Duodenal mucosa (tissue), 2 donors: ENCODE results near the gene IMPA2.

Experiments
- H3K27ac ChIP-seq: one replicate; pipeline ENCODE4 v1.7.0; 2013; ENCODE audit warnings: low read depth, low read length
- H3K27me3 ChIP-seq, 2 donors: one replicate each; pipeline ENCODE4 v1.7.0; 2013; ENCODE audit warnings: low read length in 2 of 2, control low read depth in 1 of 2; ENCODE audit not compliant: insufficient read depth in 2 of 2, control insufficient read depth in 1 of 2
- H3K36me3 ChIP-seq, 2 donors: one replicate each; pipeline ENCODE4 v1.7.0; 2013; ENCODE audit warnings: low read length in 2 of 2, control low read depth in 1 of 2; ENCODE audit not compliant: insufficient read depth in 2 of 2, control insufficient read depth in 1 of 2
- H3K4me1 ChIP-seq, 2 donors: one replicate each; pipeline ENCODE4 v1.7.0; 2013; ENCODE audit warnings: low read length in 2 of 2, control low read depth in 1 of 2; ENCODE audit not compliant: insufficient read depth in 2 of 2, control insufficient read depth in 1 of 2
- H3K4me3 ChIP-seq, 2 donors: one replicate each; pipeline ENCODE4 v1.7.0; 2013; ENCODE audit warnings: low read length in 2 of 2, low read depth in 1 of 2
- H3K9ac ChIP-seq, 2 donors: one replicate each; pipeline ENCODE4 v1.7.0; 2013; ENCODE audit warnings: low read length in 2 of 2, low read depth in 1 of 2
- H3K9me3 ChIP-seq, 2 donors: one replicate each; pipeline ENCODE4 v1.7.0; 2013; ENCODE audit warnings: low read length in 2 of 2, control low read depth in 1 of 2; ENCODE audit not compliant: control insufficient read depth in 1 of 2

Gene IMPA2

DNA sequence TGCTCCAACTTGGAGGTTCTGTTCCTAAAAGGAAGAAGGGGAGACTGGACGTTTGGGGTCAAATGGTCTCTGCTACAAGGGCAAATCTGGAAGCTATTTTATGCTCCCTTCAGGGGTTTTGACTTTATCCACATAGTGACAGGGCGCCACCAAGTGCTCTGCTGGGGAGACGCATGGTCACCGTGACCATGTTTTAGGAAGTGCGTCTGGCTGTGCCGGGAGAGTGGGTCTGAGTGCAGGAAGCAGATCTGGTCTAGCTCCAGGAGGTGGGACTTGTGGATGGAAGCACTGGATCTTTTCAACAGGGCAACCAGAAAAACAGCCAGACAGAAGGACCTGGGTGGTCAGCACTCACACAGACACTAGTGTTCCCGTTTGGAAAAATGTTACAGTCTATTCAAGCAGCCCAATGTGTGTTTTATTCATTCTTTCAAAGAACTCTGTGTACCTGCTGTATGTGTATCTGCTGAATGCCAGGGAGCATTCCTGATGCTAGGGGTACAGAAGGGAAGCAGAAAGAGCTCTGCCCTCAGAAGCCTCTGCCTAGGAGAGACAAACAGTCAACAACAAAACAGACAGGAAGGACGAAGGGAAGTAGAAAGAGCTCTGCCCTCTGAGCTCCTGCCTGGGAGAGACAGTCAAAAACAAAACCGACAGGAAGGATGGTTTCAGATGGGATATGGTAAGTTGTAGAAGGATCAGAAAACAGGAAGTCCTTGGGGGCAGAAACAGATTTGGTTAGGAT, 14.3 kb downstream of the IMPA2 start:
- peaks cover 3 to 10% of the 10 kb centered on the region in 2 donors for H3K36me3 ChIP-seq
- H3K27me3 ChIP-seq: no peaks in the 10 kb centered on the region
- peaks cover 17 to 25% of the 10 kb centered on the region in 2 donors for H3K4me1 ChIP-seq
- peak overlapping the region in 1 of 2 donors; percentile 23 for H3K4me3 ChIP-seq
- no peak overlapping the region for H3K27ac ChIP-seq
- peak overlapping the region; percentile 14 to 20 for H3K9ac ChIP-seq
- H3K9me3 ChIP-seq: no peaks in the 10 kb centered on the region

DNA sequence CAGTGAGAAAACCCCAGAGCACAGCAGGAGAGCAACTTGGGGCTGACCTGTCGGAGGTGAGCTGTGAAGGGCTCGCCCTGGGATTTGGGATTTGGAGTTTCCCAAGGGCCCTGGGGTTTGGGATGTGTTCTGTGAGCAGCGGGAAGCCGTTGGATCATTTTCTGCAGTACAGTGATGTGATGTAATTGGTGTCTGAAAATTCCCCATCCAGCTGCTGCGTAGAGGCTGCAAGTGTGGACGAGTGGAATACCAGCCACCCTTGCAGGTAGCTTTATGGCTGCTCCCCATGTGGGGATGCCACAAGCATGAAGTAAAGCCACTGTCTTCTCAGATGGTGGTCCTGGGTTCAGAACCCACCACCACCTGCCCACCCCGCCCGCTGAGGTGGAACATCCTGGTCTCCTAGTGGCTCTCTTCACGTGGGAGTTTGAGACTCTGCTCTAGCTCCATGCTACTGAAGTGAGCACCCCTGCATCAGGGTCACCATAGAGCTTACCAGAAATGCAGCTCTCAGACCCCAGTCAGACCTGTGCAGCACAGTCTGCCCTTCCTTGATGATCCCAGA, 15.0 kb downstream of the IMPA2 start:
- no peak overlapping the region for H3K27ac ChIP-seq
- H3K9me3 ChIP-seq: no peaks in the 10 kb centered on the region
- H3K9ac ChIP-seq: no peak overlapping the region
- H3K4me3 ChIP-seq: peak overlapping the region in 1 of 2 donors; percentile 23
- no peaks in the 10 kb centered on the region for H3K27me3 ChIP-seq
- peaks cover 17 to 29% of the 10 kb centered on the region in 2 donors for H3K4me1 ChIP-seq
- H3K36me3 ChIP-seq: peaks cover 3 to 10% of the 10 kb centered on the region in 2 donors

DNA sequence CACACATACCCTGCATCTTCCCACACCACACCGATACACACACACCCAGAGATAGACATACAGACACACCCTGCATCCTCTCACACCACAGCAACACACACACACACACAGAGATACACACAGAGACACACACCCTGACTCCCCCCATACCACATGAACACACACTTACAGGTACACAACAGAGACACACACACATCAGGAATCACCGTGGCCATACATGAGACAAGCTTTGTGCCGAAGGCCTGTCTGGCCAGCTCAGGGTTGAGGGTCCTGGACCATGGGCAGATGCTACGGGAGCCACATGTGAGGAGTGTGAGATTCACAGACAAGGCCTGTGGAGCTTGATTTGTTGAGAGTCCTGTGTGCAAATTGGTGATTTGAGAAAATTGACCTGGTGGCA, 15.6 kb downstream of the IMPA2 start:
- Histone ChIP-seq H3K27ac (no peak overlapping the region), H3K9me3 (no peaks in the 10 kb centered on the region), H3K36me3 (peaks cover 3 to 10% of the 10 kb centered on the region in 2 donors), H3K4me3 (no peak overlapping the region), H3K9ac (no peak overlapping the region), H3K27me3 (no peaks in the 10 kb centered on the region), H3K4me1 (peaks cover 17 to 35% of the 10 kb centered on the region in 2 donors)

DNA sequence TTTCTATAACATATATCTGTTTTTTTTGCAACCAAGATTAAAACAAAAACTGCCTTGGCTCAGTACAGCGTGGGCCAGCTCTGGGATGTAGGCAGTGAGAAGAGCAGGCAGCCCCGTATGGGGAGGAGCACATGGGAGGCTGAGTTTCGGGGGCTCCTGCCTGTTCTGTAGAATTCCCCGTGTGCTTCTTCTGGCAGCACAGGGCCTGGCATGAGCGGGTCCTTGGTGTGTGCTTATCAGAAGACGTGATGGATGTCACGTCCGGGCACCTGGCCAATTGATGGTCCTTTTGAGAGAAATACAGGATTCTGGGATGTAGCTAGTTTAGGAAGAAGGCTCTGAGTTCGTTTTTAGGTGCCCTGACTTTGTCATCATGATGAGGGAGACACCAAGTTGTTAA, 16.2 kb downstream of the IMPA2 start:
- H3K9ac ChIP-seq: no peak overlapping the region
- peaks cover 17 to 35% of the 10 kb centered on the region in 2 donors for H3K4me1 ChIP-seq
- peaks cover 3 to 10% of the 10 kb centered on the region in 2 donors for H3K36me3 ChIP-seq
- no peak overlapping the region for H3K4me3 ChIP-seq
- H3K9me3 ChIP-seq: no peaks in the 10 kb centered on the region
- no peak overlapping the region for H3K27ac ChIP-seq
- H3K27me3 ChIP-seq: no peaks in the 10 kb centered on the region

DNA sequence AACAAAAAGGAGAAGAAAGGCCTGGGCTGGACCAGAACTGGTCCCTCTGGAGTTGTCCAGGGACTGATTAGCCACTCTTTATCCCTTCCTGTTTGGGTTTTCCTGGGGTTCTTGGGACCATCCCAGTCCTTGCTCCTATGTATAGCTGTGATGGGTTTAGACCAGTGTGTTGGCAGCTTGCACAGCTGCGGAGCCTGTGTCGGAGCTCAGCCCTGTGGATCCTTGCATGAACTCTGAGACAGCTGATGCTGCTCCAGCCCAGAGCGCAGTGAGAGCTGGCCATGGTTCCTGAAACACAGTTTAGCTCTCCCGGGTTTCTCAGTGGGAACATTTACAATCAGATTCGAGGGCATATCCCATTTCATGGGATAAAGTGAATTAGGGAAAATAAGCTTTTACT, 16.9 kb downstream of the IMPA2 start:
- peaks cover 17 to 35% of the 10 kb centered on the region in 2 donors for H3K4me1 ChIP-seq
- H3K9me3 ChIP-seq: no peaks in the 10 kb centered on the region
- H3K27ac ChIP-seq: no peak overlapping the region

DNA sequence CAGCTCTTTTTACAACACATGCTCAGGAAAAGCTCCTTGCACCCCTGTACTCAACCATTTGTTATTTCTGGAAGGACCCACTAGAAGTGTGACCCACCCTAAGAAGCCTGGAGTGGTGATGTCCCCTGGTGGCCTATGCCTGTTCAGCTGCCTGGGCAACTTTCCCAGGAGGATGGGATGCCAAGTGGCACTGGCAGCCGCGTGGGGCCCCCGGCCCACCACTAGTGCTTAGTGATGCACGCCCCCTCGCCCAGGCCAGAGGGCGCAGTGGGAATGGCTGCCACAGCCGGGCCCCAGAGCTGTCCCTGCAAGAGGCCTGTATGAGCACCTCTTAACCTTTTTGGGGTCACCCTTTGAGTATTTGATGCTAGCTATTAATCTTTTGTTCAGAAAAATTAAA, 18.1 kb downstream of the IMPA2 start:
- Histone ChIP-seq H3K9me3 (no peaks in the 10 kb centered on the region), H3K27me3 (no peaks in the 10 kb centered on the region), H3K36me3 (peaks cover 3 to 14% of the 10 kb centered on the region in 2 donors), H3K4me1 (peaks cover 17 to 34% of the 10 kb centered on the region in 2 donors), H3K4me3 (no peak overlapping the region), H3K27ac (no peak overlapping the region), H3K9ac (no peak overlapping the region)

More for the DNA sequence above, 16.9 kb downstream of the IMPA2 start:
- H3K9ac ChIP-seq: no peak overlapping the region
- H3K36me3 ChIP-seq: peaks cover 3 to 10% of the 10 kb centered on the region in 2 donors
- no peaks in the 10 kb centered on the region for H3K27me3 ChIP-seq
- H3K4me3 ChIP-seq: no peak overlapping the region

DNA sequence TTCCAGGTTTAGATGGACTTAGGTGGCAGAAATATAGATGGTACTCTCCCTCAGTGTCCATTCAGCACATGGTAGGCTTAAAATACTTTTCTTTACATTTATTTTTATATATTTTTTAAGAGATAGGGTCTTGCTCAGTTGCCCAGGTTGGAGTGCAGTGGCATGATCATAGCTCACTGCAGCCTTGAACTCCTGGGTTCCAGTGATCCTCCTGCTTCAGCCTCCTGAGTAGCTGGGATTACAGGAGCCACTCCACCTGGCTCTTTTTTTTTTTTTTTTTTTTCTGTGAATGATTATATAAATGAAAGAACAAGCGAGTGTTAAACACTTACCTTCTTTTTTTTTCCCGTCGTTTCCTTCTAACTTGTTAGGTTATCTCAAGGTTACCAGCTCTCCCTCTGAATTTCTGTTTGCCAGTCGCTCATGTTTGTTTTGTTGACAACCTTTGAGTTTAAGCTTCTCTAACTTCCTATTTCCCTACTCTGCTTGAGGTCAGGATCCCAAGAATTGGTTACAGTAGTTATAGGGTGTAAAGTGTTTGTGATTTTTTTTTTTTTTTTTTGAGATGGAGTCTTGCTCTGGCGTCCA, 18.9 kb downstream of the IMPA2 start:
- Histone ChIP-seq H3K27me3 (no peaks in the 10 kb centered on the region), H3K4me1 (peaks cover 21 to 26% of the 10 kb centered on the region in 2 donors), H3K9me3 (no peaks in the 10 kb centered on the region), H3K27ac (no peak overlapping the region), H3K36me3 (peaks cover 3 to 17% of the 10 kb centered on the region in 2 donors), H3K9ac (no peak overlapping the region), H3K4me3 (no peak overlapping the region)

DNA sequence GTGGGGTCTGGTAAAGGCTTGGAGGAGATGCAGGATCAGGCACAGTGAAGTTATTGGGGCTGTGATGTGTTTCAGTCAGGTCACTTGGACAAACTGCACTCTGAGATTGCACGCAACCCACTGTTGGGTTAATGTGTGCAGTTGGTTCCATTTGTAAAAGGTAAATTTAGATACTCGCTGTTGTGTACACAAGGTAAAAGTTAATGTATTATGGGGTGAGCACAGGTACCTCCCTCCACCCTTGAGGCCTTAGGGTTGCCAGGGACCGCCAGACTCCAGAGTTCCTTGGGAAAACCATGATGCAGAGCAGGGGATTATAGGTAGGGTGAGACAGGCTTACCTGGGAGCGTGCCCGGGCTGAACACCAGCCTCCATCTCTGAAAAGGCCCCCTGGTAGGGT, 20.1 kb downstream of the IMPA2 start:
- Histone ChIP-seq H3K9ac (no peak overlapping the region), H3K27ac (peak overlapping the region; percentile 22), H3K4me3 (no peak overlapping the region), H3K9me3 (no peaks in the 10 kb centered on the region), H3K36me3 (peaks cover 3 to 17% of the 10 kb centered on the region in 2 donors), H3K4me1 (peaks cover 20 to 22% of the 10 kb centered on the region in 2 donors), H3K27me3 (no peaks in the 10 kb centered on the region)

DNA sequence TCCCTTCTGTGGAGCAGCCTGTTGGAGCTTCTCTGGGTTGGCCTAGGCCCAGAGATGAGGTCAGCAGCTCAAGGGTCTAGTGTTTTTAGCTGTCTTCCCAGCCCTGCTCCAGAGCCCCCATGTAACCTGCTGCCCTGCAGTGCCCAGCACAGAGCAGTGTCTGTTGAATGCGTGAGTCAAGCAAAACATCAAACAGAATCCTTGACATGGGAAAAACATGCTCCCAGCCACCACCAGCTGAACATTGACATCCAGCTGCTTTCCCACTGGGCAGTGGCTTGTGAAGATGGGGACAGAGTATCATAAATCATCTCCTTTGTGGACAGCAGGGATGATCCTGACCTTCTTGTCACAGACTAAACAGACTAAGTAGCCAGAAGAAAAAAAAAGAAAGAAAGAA, 22.6 kb downstream of the IMPA2 start:
- no peak overlapping the region for H3K27ac ChIP-seq
- peaks cover 3 to 16% of the 10 kb centered on the region in 2 donors for H3K36me3 ChIP-seq

More for the DNA sequence above, 22.6 kb downstream of the IMPA2 start:
- H3K9ac ChIP-seq: no peak overlapping the region
- no peaks in the 10 kb centered on the region for H3K27me3 ChIP-seq
- H3K4me3 ChIP-seq: no peak overlapping the region
- no peaks in the 10 kb centered on the region for H3K9me3 ChIP-seq
- peaks cover 27 to 31% of the 10 kb centered on the region in 2 donors for H3K4me1 ChIP-seq
